Kidney (tissue), 14 donors: ENCODE measurements around the gene MCMBP. TPM values are rescaled to one million over a fixed set of nuclear protein-coding genes. Genes with fewer than 3 reads are reported as not detected.
A peak's percentile ranks its signal among the peaks of the same experiment; 100 is the strongest.

ENCODE experiments used
- DNase-seq, 5 donors: peaks; one replicate each; pipeline ENCODE4 v3.0.0-alpha.2; 2013 to 2020
- FAIRE-seq: peaks from 2 replicates; lab custom pipeline; 2012; peaks lifted over from hg19 to GRCh38; lab: Jason Lieb, UNC
- H3K27ac ChIP-seq, 2 donors: one replicate each; pipeline ENCODE4 v1.7.0; 2013; ENCODE audit warnings: low read depth in 2 of 2, low read length in 2 of 2, inconsistent platforms in 1 of 2
- H3K27me3 ChIP-seq: one replicate; pipeline ENCODE4 v1.7.1; 2013; ENCODE audit warnings: low read length, inconsistent platforms; ENCODE audit not compliant: control insufficient read depth, insufficient read depth
- H3K36me3 ChIP-seq, 3 donors: one replicate each; pipeline versions ENCODE4 v1.7.0 to v1.7.1; 2013; ENCODE audit warnings: low read length in 3 of 3, control low read depth in 1 of 3, inconsistent platforms in 1 of 3; ENCODE audit not compliant: insufficient read depth in 3 of 3, control insufficient read depth in 2 of 3
- H3K4me1 ChIP-seq, 3 donors: one replicate each; pipeline versions ENCODE4 v1.7.0 to v1.7.1; 2013; ENCODE audit warnings: low read length in 3 of 3, inconsistent platforms in 1 of 3, low read depth in 1 of 3; ENCODE audit not compliant: control insufficient read depth in 2 of 3, insufficient read depth in 2 of 3
- H3K4me3 ChIP-seq, 3 donors: one replicate each; pipeline versions ENCODE4 v1.7.0 to v1.8.1; 2013; ENCODE audit warnings: low read length in 3 of 3, control low read depth in 1 of 3, inconsistent platforms in 1 of 3
- H3K9ac ChIP-seq, 3 donors: one replicate each; pipeline versions ENCODE4 v1.7.0 to v1.7.1; 2013; ENCODE audit warnings: low read length in 3 of 3, control low read depth in 1 of 3, inconsistent platforms in 1 of 3
- H3K9me3 ChIP-seq, 3 donors: one replicate each; pipeline versions ENCODE4 v1.7.0 to v1.7.1; 2013; ENCODE audit warnings: low read length in 3 of 3, control low read depth in 1 of 3, inconsistent platforms in 1 of 3; ENCODE audit not compliant: control insufficient read depth in 2 of 3, insufficient read depth in 1 of 3
- intact Hi-C: fragments of 100-400 bp; cut with DNase I; formaldehyde crosslinking; loops from one replicate; pipeline ENCODE4 v1.11.1; 2022
- polyA plus RNA-seq: library from polyadenylated mRNA; stranded (reverse); fragments of 350-450 nt; fragmentation: Illumina TruSeq; extraction: RNeasy Lipid Tissue Mini Kit (QIAGEN cat#74804); gene quantifications from one replicate; pipeline ENCODE4 v1.2.3, GENCODE V29; 2014; ENCODE audit warnings: low read depth, low replicate concordance; ENCODE audit not compliant: insufficient read depth
- total RNA-seq: library from RNA; stranded (reverse); fragmentation: NEBNext Ultra II Directional; extraction: Animal tissue kit (Norgen Biotek cat#: 25700); gene quantifications from one replicate; pipeline ENCODE4 v1.2.1, GENCODE V29; 2021
- TF ChIP-seq, protein P1 (sequence below): IDR thresholded peaks from 3 replicates; pipeline ENCODE4 v1.5.1; 2012; ENCODE audit warnings: mild to moderate bottlenecking, moderate library complexity, borderline replicate concordance; ENCODE audit not compliant: insufficient read depth; ENCODE audit errors: extremely low read depth
- donor health status: control.
- donor health status: control.
- donor health status: control.
- donor health status: control.
- donor health status: control.
- donor health status: DM: yes; HTN: yes; CAD: no.
- donor health status: Normal renal cell carcinoma (clear cell type).

MCMBP gene
- total and polyA plus RNA-seq, 2 donors from 2014 or later, result 21.3 to 45.3 TPM

- TF ChIP-seq, protein P1, sequence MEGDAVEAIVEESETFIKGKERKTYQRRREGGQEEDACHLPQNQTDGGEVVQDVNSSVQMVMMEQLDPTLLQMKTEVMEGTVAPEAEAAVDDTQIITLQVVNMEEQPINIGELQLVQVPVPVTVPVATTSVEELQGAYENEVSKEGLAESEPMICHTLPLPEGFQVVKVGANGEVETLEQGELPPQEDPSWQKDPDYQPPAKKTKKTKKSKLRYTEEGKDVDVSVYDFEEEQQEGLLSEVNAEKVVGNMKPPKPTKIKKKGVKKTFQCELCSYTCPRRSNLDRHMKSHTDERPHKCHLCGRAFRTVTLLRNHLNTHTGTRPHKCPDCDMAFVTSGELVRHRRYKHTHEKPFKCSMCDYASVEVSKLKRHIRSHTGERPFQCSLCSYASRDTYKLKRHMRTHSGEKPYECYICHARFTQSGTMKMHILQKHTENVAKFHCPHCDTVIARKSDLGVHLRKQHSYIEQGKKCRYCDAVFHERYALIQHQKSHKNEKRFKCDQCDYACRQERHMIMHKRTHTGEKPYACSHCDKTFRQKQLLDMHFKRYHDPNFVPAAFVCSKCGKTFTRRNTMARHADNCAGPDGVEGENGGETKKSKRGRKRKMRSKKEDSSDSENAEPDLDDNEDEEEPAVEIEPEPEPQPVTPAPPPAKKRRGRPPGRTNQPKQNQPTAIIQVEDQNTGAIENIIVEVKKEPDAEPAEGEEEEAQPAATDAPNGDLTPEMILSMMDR, result no peak
- Histone ChIP-seq H3K4me1 (no peaks in the 10 kb centered on the region), H3K27ac (no peak overlapping the region), H3K27me3 (no peaks in the 10 kb centered on the region), H3K4me3 (no peak overlapping the region), H3K36me3 (peaks cover 0 to 2% (median 0%) of the 10 kb centered on the region in 3 donors), H3K9me3 (no peaks in the 10 kb centered on the region), H3K9ac (no peak overlapping the region)
- DNase-seq, result no peak
- intact Hi-C loops, result no loop called here
- FAIRE-seq, result no peak
Measured at GRCh38 chr10:119862524-119862923, 10.1 kb downstream of the MCMBP start.

DNA sequence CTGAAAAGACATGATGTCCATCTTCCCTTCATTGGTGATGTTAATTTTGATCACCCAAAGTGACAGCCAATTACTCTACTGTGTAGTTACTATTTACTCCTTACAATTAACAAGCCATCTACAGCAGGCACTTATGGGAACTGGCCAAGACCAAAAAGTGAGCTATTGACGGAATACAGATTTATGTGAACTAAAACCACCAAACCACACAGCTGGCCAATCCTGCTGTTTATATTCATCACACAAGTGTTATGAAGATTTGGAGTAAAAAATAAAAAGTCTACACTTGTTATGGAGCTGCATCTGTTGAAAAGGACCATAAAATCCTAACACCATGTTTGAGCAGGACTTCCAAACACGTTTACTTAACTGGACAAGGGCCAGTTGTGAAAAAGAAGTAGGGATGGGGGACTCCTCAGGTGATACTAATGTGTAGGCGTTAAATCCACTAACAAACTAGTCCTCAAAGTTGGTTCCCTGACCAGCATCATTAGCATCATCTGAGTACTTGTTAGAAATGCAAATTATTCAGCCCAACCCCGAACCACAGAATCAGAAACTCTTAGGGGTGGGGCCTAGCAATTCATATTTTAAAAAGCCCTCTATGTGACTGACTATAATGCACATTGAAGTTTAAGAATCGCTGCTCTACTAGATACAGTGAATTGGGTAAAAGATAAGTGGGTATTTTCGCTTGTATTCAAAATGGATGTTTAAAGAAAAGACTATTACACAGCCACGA lies 11.6 kb downstream of the MCMBP start:
- H3K9ac ChIP-seq, result no peak overlapping the region
- FAIRE-seq, result no peak
- H3K9me3 ChIP-seq, result no peaks in the 10 kb centered on the region
- H3K4me3 ChIP-seq, result no peak overlapping the region
- TF ChIP-seq, protein P1, result no peak
- no peaks in the 10 kb centered on the region for H3K27me3 ChIP-seq
- peaks cover 0 to 2% (median 0%) of the 10 kb centered on the region in 3 donors for H3K36me3 ChIP-seq
- H3K4me1 ChIP-seq, result no peaks in the 10 kb centered on the region
- H3K27ac ChIP-seq, result no peak overlapping the region
- no peak for DNase-seq
- intact Hi-C loops, result no loop called here

- H3K4me3 ChIP-seq, result no peak overlapping the region
- TF ChIP-seq, protein P1, result peak; percentile 58
- no peaks in the 10 kb centered on the region for H3K36me3 ChIP-seq
- no peaks in the 10 kb centered on the region for H3K4me1 ChIP-seq
- no peak overlapping the region for H3K27ac ChIP-seq
- DNase-seq (peak in 2 of 5 donors; percentile 64 to 74), FAIRE-seq (peak; percentile 90)
- H3K27me3 ChIP-seq, result no peaks in the 10 kb centered on the region
- intact Hi-C loops, result no loop called here
- no peak overlapping the region for H3K9ac ChIP-seq
- H3K9me3 ChIP-seq, result no peaks in the 10 kb centered on the region
Measured at GRCh38 chr10:119859420-119860258, 13.0 kb downstream of the MCMBP start.
